ENCODE results near the gene SCAMP2.

DNA sequence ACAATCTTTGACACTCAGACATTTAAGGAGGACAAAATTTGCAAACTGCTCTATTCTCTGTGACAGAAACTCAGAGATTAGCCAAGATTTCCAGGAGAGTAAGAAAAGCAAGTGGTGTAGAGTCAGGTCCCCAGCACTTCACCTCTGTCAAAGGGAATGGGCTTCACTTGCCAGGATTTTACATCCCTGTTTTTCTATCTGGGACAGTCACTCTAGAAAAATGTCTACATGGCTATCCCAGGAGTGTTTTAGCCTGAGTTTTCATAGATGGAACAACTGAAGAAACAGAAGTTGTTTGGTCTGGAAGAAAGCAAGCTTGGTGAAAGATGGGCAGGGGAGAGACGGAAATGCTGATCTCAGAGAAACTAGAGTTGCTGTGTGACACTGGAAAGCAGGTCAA lies 30.5 kb upstream of the SCAMP2 start:
- TF ChIP-seq POLR2A (IDR thresholded peaks at IDR 0.05), result no peak
- TF ChIP-seq CTCF (IDR thresholded peaks at IDR 0.05), result no peak
- TF ChIP-seq POLR2AphosphoS5 (IDR thresholded peaks at IDR 0.05), result no peak
